Panc1 (cell line): ENCODE data around the gene CREB5. TPM values are rescaled to one million over a fixed set of nuclear protein-coding genes. Genes with fewer than 3 reads are reported as not detected.

Experiments used
- ATAC-seq: fragments of 200-7000 bp; cut with Tn5 transposase; 2 replicates; pipeline ENCODE4 v1.9.1; 2020; ENCODE audit warnings: mild to moderate bottlenecking, moderate library complexity
- BruUV-seq: library from RNA; stranded (reverse); fragments of 400-500 nt; replicated peaks from 2 replicates; lab custom pipeline; 2021; lab: Mats Ljungman, UMichigan
- CTCF ChIA-PET: fragments of 300-600 bp; sonication (Branson Sonifier 250); formaldehyde crosslinking; loops from one replicate; lab custom pipeline; 2022; ENCODE audit warnings: antibody characterized with exemption; lab: Charles Lee
- POLR2A ChIA-PET: fragments of 300-600 bp; sonication (Branson Sonifier 250); formaldehyde crosslinking; loops from one replicate; lab custom pipeline; 2022; ENCODE audit warnings: antibody characterized with exemption; lab: Charles Lee
- DNase-seq: peaks from one replicate; pipeline ENCODE4 v3.0.0-alpha.2; 2010; ENCODE audit warnings: low read depth, low spot score
- H3K27ac ChIP-seq: 2 replicates; pipeline ENCODE4 v1.5.1; 2011; ENCODE audit warnings: mild to moderate bottlenecking, low read length, inconsistent platforms
- H3K27me3 ChIP-seq: fragments of 200-500 bp; sonication (Bioruptor generic); 2 replicates; pipeline ENCODE4 v1.6.0; 2014; ENCODE audit warnings: low read length, inconsistent platforms; ENCODE audit not compliant: control insufficient read depth, insufficient read depth
- H3K36me3 ChIP-seq: fragments of 200-500 bp; sonication (Bioruptor generic); 2 replicates; pipeline ENCODE4 v1.5.1; 2014; ENCODE audit warnings: inconsistent platforms, mild to moderate bottlenecking, low read length, moderate library complexity; ENCODE audit not compliant: control insufficient read depth, insufficient read depth
- H3K4me1 ChIP-seq: 2 replicates; pipeline ENCODE4 v1.5.1; 2011; ENCODE audit warnings: inconsistent platforms, mild to moderate bottlenecking, low read length, moderate library complexity; ENCODE audit not compliant: control insufficient read depth, insufficient read depth
- H3K4me3 ChIP-seq, 2 experiments: 2 replicates each; pipeline ENCODE4 v1.5.1; 2011 to 2012; ENCODE audit warnings: low read depth in 2 of 2, low read length in 2 of 2, mild to moderate bottlenecking in 2 of 2, inconsistent platforms in 1 of 2, moderate library complexity in 1 of 2
- H3K9me3 ChIP-seq: fragments of 200-500 bp; sonication (Bioruptor generic); 2 replicates; pipeline ENCODE4 v1.5.1; 2014; ENCODE audit warnings: low read depth, mild to moderate bottlenecking, inconsistent platforms, low read length, moderate library complexity; ENCODE audit not compliant: control insufficient read depth, insufficient read depth
- POLR2AphosphoS5 ChIP-seq: IDR thresholded peaks from 2 replicates; pipeline ENCODE4 v1.6.1; 2012; ENCODE audit warnings: mild to moderate bottlenecking, low read depth, low read length, moderate library complexity
- REST ChIP-seq, 2 experiments: IDR thresholded peaks; 2 replicates each; pipeline ENCODE4 v1.6.1; 2011 to 2012; ENCODE audit warnings: low read depth in 2 of 2, control low read depth in 1 of 2, low read length in 1 of 2, mild to moderate bottlenecking in 1 of 2, moderate library complexity in 1 of 2; ENCODE audit not compliant: insufficient read depth in 1 of 2
- SIN3A ChIP-seq: IDR thresholded peaks from 2 replicates; pipeline ENCODE4 v1.6.1; 2012; ENCODE audit warnings: low read depth, mild to moderate bottlenecking, low read length, moderate library complexity, borderline replicate concordance; ENCODE audit not compliant: insufficient read depth
- TCF7L2 ChIP-seq: IDR thresholded peaks from 2 replicates; pipeline ENCODE4 v1.6.1; 2011; ENCODE audit warnings: mild to moderate bottlenecking, low read depth, low read length, inconsistent platforms
- in situ Hi-C: cut with HindIII; loops from 2 replicates; pipeline ENCODE4 v1.10.0; 2016; ENCODE audit warnings: low sequenced_read_pairs, low pct_unique_long_range_greater_than_20kb
- intact Hi-C: fragments of 100-400 bp; cut with micrococcal nuclease; formaldehyde crosslinking; loops from one replicate; pipeline ENCODE4 v1.10.0; 2022; ENCODE audit not compliant: unreplicated experiment
- total RNA-seq: library from RNA; stranded (reverse); gene quantifications from one replicate; pipeline ENCODE4 v1.2.1, GENCODE V29; 2021; ENCODE audit not compliant: unreplicated experiment
- TF ChIP-seq, protein P1 (sequence below): fragments of 450-650 bp; IDR thresholded peaks from 2 replicates; pipeline ENCODE4 v1.5.1; 2017; ENCODE audit warnings: mild to moderate bottlenecking

CREB5 gene
- total RNA-seq, 1 experiment from 2014 or later = 3.1 TPM

DNA sequence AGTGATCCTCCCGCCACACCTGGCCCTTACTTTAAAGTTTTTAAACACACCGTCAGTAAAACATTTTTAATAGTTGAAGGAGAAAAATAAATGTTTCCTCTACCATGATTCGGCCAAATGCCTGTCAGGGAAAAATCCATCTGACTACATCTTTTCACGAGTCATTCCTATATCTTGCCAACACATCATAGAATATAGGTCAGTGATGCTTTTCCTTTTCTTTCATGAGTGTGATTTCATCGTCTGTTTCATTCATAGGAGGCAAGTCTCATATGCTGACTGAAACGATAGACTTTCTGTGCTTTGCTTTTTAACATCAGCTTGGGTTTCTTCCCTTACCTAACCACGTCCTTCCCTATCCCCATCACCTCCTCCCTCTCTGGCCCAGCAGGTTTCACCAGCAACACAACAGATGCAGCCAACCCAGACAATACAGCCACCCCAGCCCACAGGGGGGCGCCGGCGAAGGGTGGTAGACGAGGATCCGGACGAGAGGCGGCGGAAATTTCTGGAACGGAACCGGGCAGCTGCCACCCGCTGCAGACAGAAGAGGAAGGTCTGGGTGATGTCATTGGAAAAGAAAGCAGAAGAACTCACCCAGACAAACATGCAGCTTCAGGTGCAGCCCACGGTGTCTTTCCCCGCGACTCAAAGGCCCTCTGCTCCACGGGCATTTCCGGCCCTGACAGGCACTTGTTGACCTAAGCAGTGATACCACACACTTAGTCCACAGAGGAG is 396.6 kb downstream of the CREB5 start:
- no peaks in the 10 kb centered on the region for H3K36me3 ChIP-seq
- H3K27ac ChIP-seq = no peak overlapping the region
- CTCF ChIA-PET = no interaction called here
- no peaks in the 10 kb centered on the region for H3K27me3 ChIP-seq
- H3K4me3 ChIP-seq = no peak overlapping the region
- H3K4me1 ChIP-seq = no peaks in the 10 kb centered on the region
- ATAC-seq = no peak
- POLR2A ChIA-PET = no interaction called here
- TF ChIP-seq, protein P1, sequence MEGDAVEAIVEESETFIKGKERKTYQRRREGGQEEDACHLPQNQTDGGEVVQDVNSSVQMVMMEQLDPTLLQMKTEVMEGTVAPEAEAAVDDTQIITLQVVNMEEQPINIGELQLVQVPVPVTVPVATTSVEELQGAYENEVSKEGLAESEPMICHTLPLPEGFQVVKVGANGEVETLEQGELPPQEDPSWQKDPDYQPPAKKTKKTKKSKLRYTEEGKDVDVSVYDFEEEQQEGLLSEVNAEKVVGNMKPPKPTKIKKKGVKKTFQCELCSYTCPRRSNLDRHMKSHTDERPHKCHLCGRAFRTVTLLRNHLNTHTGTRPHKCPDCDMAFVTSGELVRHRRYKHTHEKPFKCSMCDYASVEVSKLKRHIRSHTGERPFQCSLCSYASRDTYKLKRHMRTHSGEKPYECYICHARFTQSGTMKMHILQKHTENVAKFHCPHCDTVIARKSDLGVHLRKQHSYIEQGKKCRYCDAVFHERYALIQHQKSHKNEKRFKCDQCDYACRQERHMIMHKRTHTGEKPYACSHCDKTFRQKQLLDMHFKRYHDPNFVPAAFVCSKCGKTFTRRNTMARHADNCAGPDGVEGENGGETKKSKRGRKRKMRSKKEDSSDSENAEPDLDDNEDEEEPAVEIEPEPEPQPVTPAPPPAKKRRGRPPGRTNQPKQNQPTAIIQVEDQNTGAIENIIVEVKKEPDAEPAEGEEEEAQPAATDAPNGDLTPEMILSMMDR = peak; percentile 24; the same call in 1 of the 2 replicates
- no peak for TF ChIP-seq REST (IDR thresholded peaks at IDR 0.05; ENCODE audit: insufficient read depth in 1 of 2, low read depth in 2 of 2, low read length in 1 of 2)
- in situ Hi-C loops (no loop called here), intact Hi-C loops (no loop called here)
- H3K9me3 ChIP-seq = no peaks in the 10 kb centered on the region
- BruUV-seq = no TSS peak
- DNase-seq = no peak

- intact Hi-C loops = no loop called here
- ChIA-PET CTCF (no interaction called here), POLR2A (no interaction called here)
- Histone ChIP-seq H3K4me3 (no peak overlapping the region), H3K36me3 (no peaks in the 10 kb centered on the region), H3K9me3 (no peaks in the 10 kb centered on the region), H3K4me1 (no peaks in the 10 kb centered on the region), H3K27ac (no peak overlapping the region), H3K27me3 (no peaks in the 10 kb centered on the region)
- TF ChIP-seq REST (IDR thresholded peaks at IDR 0.05; ENCODE audit: insufficient read depth in 1 of 2, low read depth in 2 of 2, low read length in 1 of 2) (no peak), POLR2AphosphoS5 (no peak), TCF7L2 (no peak), SIN3A (no peak)
- TF ChIP-seq, protein P1 = no peak
- BruUV-seq = no TSS peak
- ATAC-seq (no peak), DNase-seq (no peak)
- in situ Hi-C loops = no loop called here
Observed at GRCh38 chr7:28811008-28811407, 398.7 kb downstream of the CREB5 start.
